GM12864 (cell line): ENCODE data around the gene ISOC1.

Experiments used
- DNase-seq: peaks from one replicate; pipeline ENCODE4 v3.0.0-alpha.2; 2011; ENCODE audit warnings: low read depth
- H3K4me3 ChIP-seq: 2 replicates; pipeline ENCODE4 v1.5.1; 2011; ENCODE audit warnings: mild to moderate bottlenecking, low read depth, low read length, control low read depth
- CTCF ChIP-seq: IDR thresholded peaks from 2 replicates; pipeline ENCODE4 v1.5.1; 2011; ENCODE audit warnings: low read depth, mild to moderate bottlenecking, moderate library complexity, low read length, control low read depth, inconsistent platforms; ENCODE audit errors: missing control alignments

ISOC1 gene

GRCh38 chr5:129061849-129062248 lies 32.7 kb upstream of the ISOC1 start:
- TF ChIP-seq CTCF: no peak
- DNase-seq: no peak
- H3K4me3 ChIP-seq: no peak overlapping the region

GRCh38 chr5:129063483-129064113 lies 31.0 kb upstream of the ISOC1 start:
- no peak for DNase-seq
- no peak for TF ChIP-seq CTCF

GRCh38 chr5:129065721-129066120 lies 28.8 kb upstream of the ISOC1 start:
- H3K4me3 ChIP-seq: no peak overlapping the region
- TF ChIP-seq CTCF: no peak
- no peak for DNase-seq

More at GRCh38 chr5:129063483-129064113, 31.0 kb upstream of the ISOC1 start:
- no peak overlapping the region for H3K4me3 ChIP-seq

- no peak for TF ChIP-seq CTCF
Observed at GRCh38 chr5:129067745-129068144, 26.8 kb upstream of the ISOC1 start.

GRCh38 chr5:129069292-129069691 lies 25.3 kb upstream of the ISOC1 start:
- no peak for TF ChIP-seq CTCF
- no peak for DNase-seq
- no peak overlapping the region for H3K4me3 ChIP-seq

More at GRCh38 chr5:129067745-129068144, 26.8 kb upstream of the ISOC1 start:
- DNase-seq: no peak
- no peak overlapping the region for H3K4me3 ChIP-seq

- no peak for TF ChIP-seq CTCF
- no peak for DNase-seq
- no peak overlapping the region for H3K4me3 ChIP-seq
Observed at GRCh38 chr5:129073111-129073510, 21.4 kb upstream of the ISOC1 start.

- no peak for TF ChIP-seq CTCF
- DNase-seq: no peak
- H3K4me3 ChIP-seq: no peak overlapping the region
Observed at GRCh38 chr5:129074903-129075302, 19.6 kb upstream of the ISOC1 start.
